Posterior cingulate gyrus (tissue), 11 donors: ENCODE results near the gene HCRTR1.

Source experiments
- DNase-seq, 10 donors: peaks; one replicate each; pipeline versions ENCODE4 v3.0.0 to v3.0.0-alpha.2; 2020 to 2021; ENCODE audit warnings: mixed read lengths in 3 of 10
- intact Hi-C: fragments of 100-400 bp; cut with DNase I; formaldehyde crosslinking; loops from one replicate; pipeline ENCODE4 v1.15.1; 2023

The HCRTR1 gene

GRCh38 chr1:31674626-31675025, 57.1 kb downstream of the HCRTR1 start:
- peak in 2 of 10 donors; percentile 67 to 71 for DNase-seq
- intact Hi-C loops, result no loop called here

- DNase-seq, result no peak
- intact Hi-C loops, result no loop called here
Observed at GRCh38 chr1:31675161-31675560, 57.7 kb downstream of the HCRTR1 start.

GRCh38 chr1:31675756-31676155, 58.3 kb downstream of the HCRTR1 start:
- intact Hi-C loops, result no loop called here
- DNase-seq, result no peak
